Keratinocyte (primary cell): ENCODE results near the gene NIBAN1. TPM values are rescaled to one million over a fixed set of nuclear protein-coding genes. Genes with fewer than 3 reads are reported as not detected.

Source experiments
- DNase-seq: peaks from one replicate; pipeline ENCODE4 v3.0.0-alpha.2; 2011; ENCODE audit warnings: low read depth, missing footprints, low spot score
- FAIRE-seq: peaks from 2 replicates; lab custom pipeline; 2011; peaks lifted over from hg19 to GRCh38; lab: Jason Lieb, UNC
- H2AFZ ChIP-seq: 2 replicates; pipeline ENCODE4 v1.6.0; 2012; ENCODE audit warnings: low read length, control low read depth, inconsistent platforms; ENCODE audit not compliant: control insufficient read depth
- H3K27ac ChIP-seq: 2 replicates; pipeline ENCODE4 v1.5.1; 2011; ENCODE audit warnings: low read length; ENCODE audit not compliant: control insufficient read depth, insufficient read depth
- H3K27me3 ChIP-seq: 3 replicates; pipeline ENCODE4 v1.6.0; 2011; ENCODE audit warnings: low read length; ENCODE audit not compliant: control insufficient read depth, insufficient read depth; ENCODE audit errors: extremely low read depth
- H3K36me3 ChIP-seq, 2 experiments: 2 replicates in 1 of 2; 3 replicates in 1 of 2; pipeline ENCODE4 v1.5.1; 2011; ENCODE audit warnings: low read length in 2 of 2, mild to moderate bottlenecking in 1 of 2; ENCODE audit not compliant: control insufficient read depth in 2 of 2, insufficient read depth in 2 of 2; ENCODE audit errors: extremely low read depth in 1 of 2
- H3K4me1 ChIP-seq: 3 replicates; pipeline ENCODE4 v1.5.1; 2011; ENCODE audit warnings: low read length; ENCODE audit not compliant: control insufficient read depth, insufficient read depth; ENCODE audit errors: extremely low read depth
- H3K4me2 ChIP-seq: 3 replicates; pipeline ENCODE4 v1.6.0; 2011; ENCODE audit warnings: low read depth, low read length; ENCODE audit not compliant: control insufficient read depth, insufficient read depth; ENCODE audit errors: extremely low read depth
- H3K4me3 ChIP-seq, 3 experiments: fragments of 200-600 bp in 1 of 3; sonication (generic) in 1 of 3; 2 replicates in 2 of 3; 3 replicates in 1 of 3; pipeline ENCODE4 v1.5.1; 2011 to 2016; ENCODE audit warnings: low read length in 3 of 3, mild to moderate bottlenecking in 3 of 3, control low read depth in 2 of 3, inconsistent platforms in 1 of 3, low read depth in 1 of 3, mixed read lengths in 1 of 3, mixed run types in 1 of 3, moderate library complexity in 1 of 3; ENCODE audit not compliant: control insufficient read depth in 2 of 3, insufficient read depth in 2 of 3; ENCODE audit errors: extremely low read depth in 1 of 3
- H3K79me2 ChIP-seq: 2 replicates; pipeline ENCODE4 v1.6.0; 2012; ENCODE audit warnings: low read length; ENCODE audit not compliant: control insufficient read depth, insufficient read depth
- H3K9ac ChIP-seq: 3 replicates; pipeline ENCODE4 v1.6.0; 2011; ENCODE audit warnings: low read length; ENCODE audit not compliant: control insufficient read depth, insufficient read depth; ENCODE audit errors: extremely low read depth
- H3K9me1 ChIP-seq: 3 replicates; pipeline ENCODE4 v1.6.0; 2011; ENCODE audit warnings: low read length; ENCODE audit not compliant: control insufficient read depth, insufficient read depth; ENCODE audit errors: extremely low read depth
- H3K9me3 ChIP-seq: 2 replicates; pipeline ENCODE4 v1.5.1; 2012; ENCODE audit warnings: low read depth, low read length; ENCODE audit not compliant: control insufficient read depth
- H4K20me1 ChIP-seq: 3 replicates; pipeline ENCODE4 v1.6.0; 2011; ENCODE audit warnings: low read length; ENCODE audit not compliant: control insufficient read depth, insufficient read depth; ENCODE audit errors: extremely low read depth
- CTCF ChIP-seq, 3 experiments: IDR thresholded peaks in 1 of 3; conservative IDR thresholded peaks in 1 of 3; optimal IDR thresholded peaks in 1 of 3; 2 replicates in 2 of 3; 3 replicates in 1 of 3; pipeline versions ENCODE3 to v1.5.1; 2011; ENCODE audit warnings: low read length in 3 of 3, mild to moderate bottlenecking in 3 of 3, moderate library complexity in 2 of 3, control low read depth in 1 of 3, inconsistent platforms in 1 of 3; ENCODE audit not compliant: insufficient read depth in 2 of 3; ENCODE audit errors: extremely low read depth in 1 of 3
- EZH2 ChIP-seq: IDR thresholded peaks from one replicate; pipeline ENCODE4 v1.6.1; 2012; ENCODE audit warnings: inconsistent platforms, mild to moderate bottlenecking, low read length, moderate library complexity
- dilution Hi-C: fragments of 300-500 bp; cut with MboI; formaldehyde crosslinking; loops from one replicate; pipeline ENCODE4 v1.7.0; 2020; ENCODE audit warnings: low sequenced_read_pairs; ENCODE audit not compliant: extremely low pct_ligation_motif_present
- polyA plus RNA-seq, 5 experiments: library from polyadenylated mRNA; depleted of rRNA in 3 of 5; stranded (reverse) in 3 of 5; stranded (forward) in 1 of 5; unstranded in 1 of 5; fragments of >200 nt; gene quantifications; 1 replicate in 1 of 5; 2 replicates in 3 of 5; 3 replicates in 1 of 5; pipeline versions ENCODE4 v1.2.1 to v1.2.3, GENCODE V29; 2011 to 2012; ENCODE audit warnings: missing spikeins in 2 of 5, low read depth in 1 of 5, low replicate concordance in 1 of 5
- small RNA-seq, 3 experiments: library from RNA; depleted of rRNA; stranded (forward); fragments of <200 nt; gene quantifications; one replicate each; pipeline ENCODE3, GENCODE V24; 2012; ENCODE audit warnings: low read depth in 3 of 3, low replicate concordance in 1 of 3; ENCODE audit not compliant: insufficient read length in 3 of 3

Gene NIBAN1
- polyA plus RNA-seq, 1 donor (not counting 4 experiments of a cell fraction or from before 2014, with no cell fraction given) = 10.6 TPM

GRCh38 chr1:184929711-184930202 is 44.6 kb downstream of the NIBAN1 start:
- Histone ChIP-seq H3K36me3 (no peaks in the 10 kb centered on the region), H4K20me1 (no peaks in the 10 kb centered on the region), H3K9me3 (no peaks in the 10 kb centered on the region), H3K9ac (no peak overlapping the region), H3K27me3 (no peaks in the 10 kb centered on the region), H3K9me1 (no peaks in the 10 kb centered on the region), H2AFZ (no peak overlapping the region), H3K4me3 (no peak overlapping the region), H3K79me2 (no peaks in the 10 kb centered on the region), H3K4me1 (peaks cover 3% of the 10 kb centered on the region), H3K27ac (no peak overlapping the region), H3K4me2 (no peak overlapping the region)
- DNase-seq (no peak), FAIRE-seq (no peak)
- dilution Hi-C loops = no loop called here
- TF ChIP-seq EZH2 = no peak

- dilution Hi-C loops = no loop called here
Observed at GRCh38 chr1:184928394-184928793, 45.9 kb downstream of the NIBAN1 start.

More at GRCh38 chr1:184928394-184928793, 45.9 kb downstream of the NIBAN1 start:
- no peaks in the 10 kb centered on the region for H3K9me3 ChIP-seq
- H3K9ac ChIP-seq = no peak overlapping the region
- peaks cover 3% of the 10 kb centered on the region for H3K4me1 ChIP-seq
- H4K20me1 ChIP-seq = no peaks in the 10 kb centered on the region
- H3K4me2 ChIP-seq = no peak overlapping the region
- DNase-seq (no peak), FAIRE-seq (no peak)
- H3K27me3 ChIP-seq = no peaks in the 10 kb centered on the region
- H3K4me3 ChIP-seq = no peak overlapping the region
- no peaks in the 10 kb centered on the region for H3K79me2 ChIP-seq
- H3K9me1 ChIP-seq = no peaks in the 10 kb centered on the region
- no peaks in the 10 kb centered on the region for H3K36me3 ChIP-seq
- H3K27ac ChIP-seq = no peak overlapping the region
- no peak overlapping the region for H2AFZ ChIP-seq
- TF ChIP-seq EZH2 (no peak), CTCF (optimal IDR thresholded peaks at IDR 0.05 in 1 of 3, IDR thresholded peaks at IDR 0.05 in 1 of 3, conservative IDR thresholded peaks at IDR 0.05 in 1 of 3; ENCODE audit: extremely low read depth in 1 of 3, insufficient read depth in 2 of 3, low read length in 3 of 3) (no peak)

Small RNA genes lying within 50 kb of the gene (small RNA-seq; reads per million reads assigned to genes)
- 0 reads per million in 3 experiments for gene RNA5SP72

Other genes starting within 250 kb of the NIBAN1 start
- gene EDEM3, start 219.7 kb downstream of the NIBAN1 start, polyA plus RNA-seq = 22.5 to 23.6 TPM (median 22.8 TPM) in 3 replicates
- 19.6 to 29.2 TPM (median 27.9 TPM) in 3 replicates for gene RNF2, start 71.0 kb upstream of the NIBAN1 start, polyA plus RNA-seq
- 17.3 to 34.5 TPM (median 22.2 TPM) in 3 replicates for gene TRMT1L, start 182.4 kb upstream of the NIBAN1 start, polyA plus RNA-seq
- gene SWT1, start 182.7 kb upstream of the NIBAN1 start, polyA plus RNA-seq = 1.4 to 2.9 TPM (median 2.3 TPM) in 3 replicates